KMS-11 (cell line): ENCODE data around the gene AGBL3.
"Not testable (repeated sequence)": the region's sequence is repeated elsewhere in the genome, so short reads cannot be mapped to it uniquely, and the experiment has no call there.

Source experiments
- H2AFZ ChIP-seq: fragments of 200-600 bp; sonication (generic); 2 replicates; pipeline ENCODE4 v1.6.1; 2016; ENCODE audit warnings: antibody characterized with exemption, mixed run types, low read depth
- H3K27ac ChIP-seq: fragments of 200-600 bp; sonication (generic); 2 replicates; pipeline ENCODE4 v1.6.1; 2016; ENCODE audit warnings: mild to moderate bottlenecking, mixed run types
- H3K27me3 ChIP-seq: fragments of 200-600 bp; sonication (generic); 2 replicates; pipeline ENCODE4 v1.6.1; 2017; ENCODE audit warnings: mild to moderate bottlenecking, low read depth, mixed run types, moderate library complexity; ENCODE audit not compliant: insufficient read depth
- H3K36me3 ChIP-seq: fragments of 200-600 bp; sonication (generic); 2 replicates; pipeline ENCODE4 v1.6.1; 2017; ENCODE audit warnings: mild to moderate bottlenecking, mixed run types; ENCODE audit not compliant: insufficient read depth
- H3K4me1 ChIP-seq: fragments of 200-600 bp; sonication (generic); 2 replicates; pipeline ENCODE4 v1.6.1; 2016; ENCODE audit warnings: mild to moderate bottlenecking, low read depth, mixed run types; ENCODE audit not compliant: poor library complexity, severe bottlenecking
- H3K4me2 ChIP-seq: fragments of 200-600 bp; sonication (generic); 2 replicates; pipeline ENCODE4 v1.7.0; 2016; ENCODE audit warnings: mild to moderate bottlenecking, mixed run types
- H3K4me3 ChIP-seq: fragments of 200-600 bp; sonication (generic); IDR thresholded peaks from 2 replicates; pipeline ENCODE4 v1.6.1; 2017; ENCODE audit warnings: low read depth, low read length, mixed read lengths; ENCODE audit not compliant: insufficient read depth
- H3K79me2 ChIP-seq: fragments of 200-600 bp; sonication (generic); 2 replicates; pipeline ENCODE4 v1.6.1; 2016; ENCODE audit warnings: low read depth, mixed run types; ENCODE audit not compliant: insufficient read depth
- H3K9ac ChIP-seq: fragments of 200-600 bp; sonication (generic); 2 replicates; pipeline ENCODE4 v1.6.1; 2016; ENCODE audit warnings: mild to moderate bottlenecking, mixed run types
- H4K20me1 ChIP-seq: fragments of 200-600 bp; sonication (generic); 2 replicates; pipeline ENCODE4 v1.6.1; 2016; ENCODE audit warnings: mild to moderate bottlenecking, mixed run types; ENCODE audit not compliant: insufficient read depth
- TF ChIP-seq, protein P1 (sequence below): fragments of 200-600 bp; sonication (generic); conservative IDR thresholded peaks from 2 replicates; pipeline ENCODE4 v1.6.1; 2017; ENCODE audit warnings: low read depth, mild to moderate bottlenecking, antibody characterized with exemption, low read length, moderate library complexity, mixed read lengths

The AGBL3 gene

DNA sequence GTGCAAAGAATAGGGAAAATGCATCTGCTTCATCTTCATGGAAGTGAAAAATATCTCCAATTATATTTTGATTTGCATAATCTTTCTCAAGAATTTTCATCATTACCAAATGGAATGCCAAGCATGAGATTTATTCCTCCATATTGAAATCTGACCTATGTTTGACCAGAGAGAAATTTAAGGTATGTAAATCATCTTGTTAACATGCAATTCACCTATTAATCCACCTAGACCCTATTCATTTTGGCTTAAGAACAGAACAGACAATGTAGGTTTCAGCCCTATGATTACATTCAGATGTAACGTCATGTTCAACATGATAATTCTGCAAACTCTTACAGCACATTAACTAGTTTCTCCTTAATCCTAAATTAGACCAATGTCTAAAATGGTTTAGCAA, 130.8 kb downstream of the AGBL3 start:
- TF ChIP-seq, protein P1, sequence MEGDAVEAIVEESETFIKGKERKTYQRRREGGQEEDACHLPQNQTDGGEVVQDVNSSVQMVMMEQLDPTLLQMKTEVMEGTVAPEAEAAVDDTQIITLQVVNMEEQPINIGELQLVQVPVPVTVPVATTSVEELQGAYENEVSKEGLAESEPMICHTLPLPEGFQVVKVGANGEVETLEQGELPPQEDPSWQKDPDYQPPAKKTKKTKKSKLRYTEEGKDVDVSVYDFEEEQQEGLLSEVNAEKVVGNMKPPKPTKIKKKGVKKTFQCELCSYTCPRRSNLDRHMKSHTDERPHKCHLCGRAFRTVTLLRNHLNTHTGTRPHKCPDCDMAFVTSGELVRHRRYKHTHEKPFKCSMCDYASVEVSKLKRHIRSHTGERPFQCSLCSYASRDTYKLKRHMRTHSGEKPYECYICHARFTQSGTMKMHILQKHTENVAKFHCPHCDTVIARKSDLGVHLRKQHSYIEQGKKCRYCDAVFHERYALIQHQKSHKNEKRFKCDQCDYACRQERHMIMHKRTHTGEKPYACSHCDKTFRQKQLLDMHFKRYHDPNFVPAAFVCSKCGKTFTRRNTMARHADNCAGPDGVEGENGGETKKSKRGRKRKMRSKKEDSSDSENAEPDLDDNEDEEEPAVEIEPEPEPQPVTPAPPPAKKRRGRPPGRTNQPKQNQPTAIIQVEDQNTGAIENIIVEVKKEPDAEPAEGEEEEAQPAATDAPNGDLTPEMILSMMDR: no peak
- H3K27me3 ChIP-seq: no peaks in the 10 kb centered on the region
- H3K79me2 ChIP-seq: no peaks in the 10 kb centered on the region
- no peak overlapping the region for H3K4me3 ChIP-seq
- H3K9ac ChIP-seq: no peak overlapping the region
- no peaks in the 10 kb centered on the region for H4K20me1 ChIP-seq
- no peak overlapping the region for H3K4me2 ChIP-seq
- no peak overlapping the region for H3K27ac ChIP-seq
- no peaks in the 10 kb centered on the region for H3K36me3 ChIP-seq
- no peaks in the 10 kb centered on the region for H3K4me1 ChIP-seq
- H2AFZ ChIP-seq: no peak overlapping the region

DNA sequence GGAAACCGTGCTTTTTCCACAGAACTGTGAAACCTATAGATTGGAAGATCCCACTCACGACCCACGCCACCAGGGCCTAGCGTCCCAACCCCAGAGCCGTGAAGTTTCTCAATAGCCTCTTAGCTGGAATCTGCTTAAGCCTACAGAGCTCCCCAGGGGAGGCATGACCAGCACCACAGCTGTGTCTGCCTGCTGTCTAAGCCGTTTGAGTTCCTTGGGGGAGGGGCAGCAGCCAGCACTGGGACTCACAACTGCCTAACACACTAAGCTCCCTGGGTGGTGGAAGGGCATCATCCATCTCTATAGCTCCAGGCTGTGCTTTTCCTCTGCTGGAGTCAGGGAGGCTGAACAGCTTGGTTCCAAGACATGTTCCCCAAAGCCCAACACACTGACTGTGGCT, 135.6 kb downstream of the AGBL3 start:
- Histone ChIP-seq H3K27me3 (no peaks in the 10 kb centered on the region), H3K9ac (no peak overlapping the region), H2AFZ (no peak overlapping the region), H3K4me1 (no peaks in the 10 kb centered on the region), H3K4me2 (no peak overlapping the region), H3K79me2 (no peaks in the 10 kb centered on the region), H3K4me3 (no peak overlapping the region), H3K27ac (no peak overlapping the region), H3K36me3 (no peaks in the 10 kb centered on the region), H4K20me1 (no peaks in the 10 kb centered on the region)
- TF ChIP-seq, protein P1: no peak

- H3K36me3 ChIP-seq, H3K4me1 ChIP-seq, H3K27me3 ChIP-seq, H3K79me2 ChIP-seq, H4K20me1 ChIP-seq, H3K4me2 ChIP-seq, H3K27ac ChIP-seq, H3K4me3 ChIP-seq, H2AFZ ChIP-seq, H3K9ac ChIP-seq: not testable (repeated sequence)
Measured at GRCh38 chr7:135124631-135125030, 138.3 kb downstream of the AGBL3 start.

DNA sequence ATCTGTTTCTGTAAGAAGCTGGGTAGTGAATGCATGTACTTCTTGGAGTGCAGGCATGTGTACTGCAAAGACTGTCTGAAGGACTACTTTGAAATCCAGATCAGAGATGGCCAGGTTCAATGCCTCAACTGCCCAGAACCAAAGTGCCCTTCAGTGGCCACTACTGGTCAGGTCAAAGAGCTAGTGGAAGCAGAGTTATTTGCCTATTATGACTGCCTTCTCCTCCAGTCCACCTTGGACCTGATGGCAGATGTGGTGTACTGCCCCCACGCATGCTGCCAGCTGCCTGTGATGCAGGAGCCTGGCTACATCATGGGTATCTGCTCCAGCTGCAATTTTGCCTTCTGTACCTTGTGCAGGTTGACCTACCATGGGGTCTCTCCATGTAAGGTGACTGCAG, 142.6 kb downstream of the AGBL3 start:
- TF ChIP-seq, protein P1: no peak
- Histone ChIP-seq H3K79me2 (no peaks in the 10 kb centered on the region), H2AFZ (no peak overlapping the region), H3K9ac (no peak overlapping the region), H4K20me1 (no peaks in the 10 kb centered on the region), H3K27ac (no peak overlapping the region), H3K27me3 (no peaks in the 10 kb centered on the region), H3K36me3 (no peaks in the 10 kb centered on the region), H3K4me1 (no peaks in the 10 kb centered on the region), H3K4me2 (no peak overlapping the region), H3K4me3 (no peak overlapping the region)

DNA sequence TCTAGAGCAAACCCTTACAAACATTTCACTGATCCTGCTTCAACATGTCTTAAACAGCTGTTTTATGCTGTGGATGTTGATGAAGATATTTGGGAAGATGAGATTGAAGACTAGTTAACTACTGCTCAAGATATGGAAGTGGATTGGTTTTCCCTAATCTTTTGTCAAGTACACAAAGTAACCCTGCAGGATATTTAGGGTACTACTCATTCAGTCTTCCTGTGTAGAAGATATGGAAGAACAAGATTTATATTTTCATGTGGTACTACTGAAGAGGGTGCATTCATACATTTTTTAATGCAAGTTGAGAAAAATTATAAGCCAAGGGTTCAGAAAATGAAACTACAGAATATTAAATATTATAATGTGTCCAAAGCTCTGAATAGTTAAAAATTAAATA, 143.3 kb downstream of the AGBL3 start:
- TF ChIP-seq, protein P1: peak; percentile 34; the same call in 1 of the 2 replicates
- Histone ChIP-seq H3K27me3 (no peaks in the 10 kb centered on the region), H2AFZ (no peak overlapping the region), H3K4me2 (no peak overlapping the region), H3K79me2 (no peaks in the 10 kb centered on the region), H3K4me1 (no peaks in the 10 kb centered on the region), H3K9ac (no peak overlapping the region), H4K20me1 (no peaks in the 10 kb centered on the region), H3K27ac (no peak overlapping the region), H3K4me3 (no peak overlapping the region), H3K36me3 (no peaks in the 10 kb centered on the region)
